Stimulated activated CD8-positive, alpha-beta memory T cell treated with anti-CD3 and anti-CD28 coated beads, Interleukin-4, amount 100 ng/mL, for 1 hour (primary cell): Measurements from ENCODE around the gene KCNK2.
"Not testable (repeated sequence)": the region's sequence is repeated elsewhere in the genome, so short reads cannot be mapped to it uniquely, and the experiment has no call there.

Experiments
- DNase-seq, 2 donors: peaks; one replicate each; pipeline ENCODE4 v3.0.0-alpha.2; 2020; ENCODE audit warnings: low read depth in 2 of 2, low spot score in 1 of 2

Gene KCNK2

DNA sequence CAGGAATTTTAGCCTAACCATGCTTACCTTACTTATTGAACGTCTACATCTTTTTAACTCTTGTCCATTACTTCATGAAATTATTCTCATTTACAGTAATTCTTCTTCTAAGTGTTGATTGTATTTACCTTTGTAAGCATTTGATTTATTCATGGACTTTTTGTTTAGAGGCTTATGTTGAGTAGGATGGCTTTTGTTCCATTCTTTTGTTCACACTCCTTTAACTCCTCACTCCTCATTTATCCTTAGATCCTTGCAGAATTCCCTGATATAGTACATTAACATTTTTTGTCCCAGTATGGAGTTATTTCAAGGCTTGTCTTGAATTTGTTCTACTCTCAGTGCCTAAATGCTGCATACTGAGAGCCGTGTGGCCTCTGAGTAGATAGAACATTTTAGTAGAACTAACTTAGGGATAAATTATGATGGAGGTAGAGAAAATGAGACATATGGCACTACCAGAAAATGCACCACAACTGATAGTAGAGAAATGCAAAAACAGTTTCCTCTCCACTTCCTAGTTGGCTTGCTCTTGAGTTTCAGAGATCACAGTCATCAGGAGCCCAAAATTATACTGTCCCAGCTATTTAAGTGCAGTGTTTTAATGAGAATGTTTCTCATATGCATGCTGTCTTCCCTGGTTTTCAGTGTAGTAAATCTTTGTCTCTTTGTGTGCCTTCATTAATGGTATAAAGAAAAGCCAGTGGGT lies 69.5 kb downstream of the KCNK2 start:
- DNase-seq: no peak

DNA sequence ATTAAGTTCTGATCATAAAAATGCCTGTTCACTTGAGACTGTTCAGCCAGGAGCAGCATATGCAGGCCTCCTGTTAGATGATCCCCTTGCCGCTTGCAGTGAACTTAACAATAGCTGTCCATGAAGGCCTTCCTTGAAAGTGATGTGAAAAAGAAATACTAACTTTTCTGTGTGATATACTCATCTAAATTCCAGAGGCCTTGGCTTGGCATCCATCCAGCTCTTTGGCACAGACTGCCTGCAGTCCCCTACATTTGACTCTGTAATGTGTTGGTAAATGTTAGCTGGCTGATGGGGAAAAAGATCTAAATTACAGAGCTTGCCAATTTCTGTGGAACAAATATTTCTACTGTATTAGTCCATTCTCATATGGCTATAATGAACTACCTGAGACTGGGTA lies 73.7 kb downstream of the KCNK2 start:
- no peak for DNase-seq

DNA sequence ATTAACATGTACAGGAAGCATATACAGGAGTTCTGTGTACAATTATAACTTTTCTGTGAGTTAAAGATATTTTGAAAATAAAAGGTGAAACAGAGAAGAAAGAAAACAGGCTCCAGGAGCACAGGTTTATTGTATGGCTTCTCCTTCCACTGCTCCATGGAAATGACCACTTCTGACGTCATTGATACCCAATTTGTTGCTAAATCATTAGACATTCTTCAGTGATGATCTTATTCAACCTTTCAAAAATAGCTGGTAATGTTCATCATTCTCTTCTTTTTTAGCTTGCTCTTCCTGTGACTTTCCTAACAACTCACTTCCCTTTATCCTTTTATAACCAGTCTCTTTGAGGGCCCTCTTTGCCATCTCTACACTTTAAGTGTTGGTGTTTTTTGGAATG lies 77.8 kb downstream of the KCNK2 start:
- DNase-seq: no peak

DNA sequence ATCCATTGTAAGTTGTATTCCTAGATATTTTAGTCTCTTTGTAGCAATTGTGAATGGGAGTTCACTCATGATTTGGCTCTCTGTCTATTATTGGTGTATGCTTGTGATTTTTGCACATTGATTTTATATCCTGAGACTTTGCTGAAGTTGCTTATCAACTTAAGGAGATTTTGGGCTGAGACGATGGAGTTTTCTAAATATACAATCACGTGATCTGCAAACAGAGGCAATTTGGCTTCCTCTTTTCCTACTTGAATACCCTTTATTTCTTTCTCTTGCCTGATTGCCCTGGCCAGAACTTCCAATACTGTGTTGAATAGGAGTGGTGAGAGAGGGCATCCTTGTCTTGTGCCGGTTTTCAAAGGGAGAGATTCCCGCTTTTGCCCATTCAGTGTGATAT lies 80.6 kb downstream of the KCNK2 start:
- DNase-seq: not testable (repeated sequence)

DNA sequence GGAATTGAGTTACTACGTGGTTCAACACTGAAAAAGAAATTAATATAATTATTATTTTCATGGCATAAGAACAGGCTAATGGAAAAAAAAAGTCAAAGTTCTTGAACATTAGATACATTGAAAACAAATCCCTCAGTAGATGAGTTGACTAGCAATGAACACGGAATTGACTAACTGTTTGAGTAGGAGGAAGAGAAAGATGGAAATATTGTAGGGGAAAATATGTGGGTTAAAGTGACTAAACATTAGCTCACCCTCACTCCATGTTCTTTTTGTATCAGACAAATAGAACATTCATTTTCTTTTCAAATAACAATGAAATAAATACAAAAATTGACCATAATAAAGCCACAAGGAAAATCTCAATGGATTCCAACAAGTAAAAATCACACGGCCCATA lies 84.3 kb downstream of the KCNK2 start:
- DNase-seq: no peak

DNA sequence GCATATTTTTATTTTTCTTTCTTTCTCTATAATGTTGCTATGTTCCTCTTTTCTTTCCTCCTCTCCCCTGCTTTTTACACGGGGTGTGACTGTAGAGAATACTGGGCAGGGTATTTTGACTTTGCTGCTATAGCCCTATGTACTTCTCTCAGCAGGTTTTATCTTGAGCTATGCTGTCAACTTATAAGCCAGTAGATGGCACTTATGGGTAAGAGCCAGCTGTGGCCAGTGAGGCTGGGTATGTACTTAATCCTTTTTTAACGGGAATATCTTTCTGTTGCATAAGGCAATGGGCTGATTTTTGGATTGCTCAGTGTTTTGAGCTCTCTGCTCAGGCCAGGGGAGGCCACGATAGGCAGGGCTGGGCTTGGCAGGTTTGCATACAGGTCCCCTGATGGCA lies 99.0 kb downstream of the KCNK2 start:
- no peak for DNase-seq

DNA sequence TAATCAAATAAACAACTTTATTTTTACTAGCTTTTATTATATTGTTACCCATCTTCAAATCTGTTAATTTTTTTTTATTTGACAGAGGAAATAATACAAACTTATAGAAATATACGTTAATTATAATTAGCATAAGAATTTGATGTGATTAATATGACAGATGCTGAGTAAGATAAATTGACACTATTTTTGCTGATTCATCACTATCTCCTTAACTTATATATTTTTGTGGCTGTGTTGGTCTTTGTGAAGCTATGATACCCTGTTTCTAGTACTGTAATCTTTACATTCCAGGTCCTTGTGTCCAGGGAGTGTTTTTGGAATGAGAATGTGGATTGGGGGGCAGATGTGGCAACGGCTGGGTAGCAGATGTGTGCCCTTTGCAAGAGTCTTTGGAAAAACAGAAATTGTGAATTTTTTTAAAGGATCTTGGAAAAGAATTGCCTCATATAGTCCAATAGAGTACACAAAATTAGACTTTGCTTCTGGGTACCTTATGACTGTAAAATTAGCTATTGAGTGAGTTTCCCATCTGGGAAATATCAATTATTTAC lies 102.6 kb downstream of the KCNK2 start:
- no peak for DNase-seq

DNA sequence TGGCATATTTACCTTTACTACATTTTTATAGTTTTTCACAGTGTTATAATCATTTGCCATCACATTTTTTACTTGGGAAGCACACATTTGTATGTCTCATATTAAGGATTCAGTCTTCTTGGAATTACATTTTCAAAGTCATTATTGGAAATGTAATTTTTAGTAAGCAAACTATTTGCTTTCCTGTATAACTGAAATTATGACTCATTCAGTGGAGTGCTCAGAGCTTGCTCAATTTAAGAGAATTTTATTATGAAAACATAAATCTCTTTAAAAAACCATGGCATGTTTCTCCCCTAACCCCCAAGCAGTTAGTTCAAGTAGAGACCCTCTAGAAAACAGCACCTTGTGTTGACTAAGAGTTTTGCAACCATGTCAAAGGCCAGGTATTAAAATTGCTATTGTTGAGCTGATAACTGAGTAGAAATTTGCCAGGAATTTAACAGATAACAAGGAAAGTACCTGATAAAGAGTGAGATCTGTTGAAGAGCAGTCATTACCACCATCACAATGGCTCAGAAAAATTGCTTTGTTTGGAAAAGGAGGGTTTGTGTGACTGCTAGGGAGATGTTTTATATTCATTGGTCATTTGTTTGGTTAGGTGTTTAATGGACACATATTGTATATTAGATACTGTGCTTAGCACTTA lies 105.9 kb downstream of the KCNK2 start:
- DNase-seq: no peak

DNA sequence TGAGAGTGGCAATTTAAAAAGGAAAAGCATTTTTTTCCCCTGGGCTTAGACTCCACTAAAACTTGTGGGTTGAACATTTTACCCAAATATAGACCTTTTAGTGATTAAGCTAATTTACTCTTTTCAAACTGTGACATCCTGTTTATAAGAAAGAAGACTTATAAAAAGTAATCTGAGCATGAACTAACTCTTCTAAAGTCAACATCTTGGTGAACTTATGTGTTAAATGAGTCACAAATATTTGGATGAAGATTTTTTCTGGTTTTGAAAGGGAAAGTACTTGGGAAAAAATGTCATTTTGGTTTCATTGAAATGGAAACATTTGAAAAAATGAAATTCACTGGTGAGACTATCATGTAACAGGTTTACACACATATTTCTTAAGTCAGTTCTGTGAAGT lies 109.8 kb downstream of the KCNK2 start:
- DNase-seq: no peak

DNA sequence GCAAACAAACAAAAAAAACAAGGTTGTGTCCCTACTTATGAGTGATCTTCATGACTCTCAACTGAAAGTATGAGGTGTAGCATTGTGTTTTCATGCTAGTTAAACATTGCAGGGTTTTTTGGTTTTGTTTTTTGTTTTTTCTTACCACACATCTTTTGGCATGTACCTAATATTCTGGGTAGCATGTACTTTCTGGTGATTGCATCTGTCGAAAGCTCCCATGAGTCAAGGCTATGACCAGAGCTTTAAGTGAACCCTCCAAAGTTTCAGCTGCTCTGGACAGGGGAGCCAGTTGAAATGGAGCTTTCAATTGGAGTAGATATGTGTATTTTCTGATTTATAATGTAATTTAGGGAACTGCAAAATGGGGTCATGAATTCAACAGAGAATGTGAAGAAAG lies 115.5 kb downstream of the KCNK2 start:
- no peak for DNase-seq

DNA sequence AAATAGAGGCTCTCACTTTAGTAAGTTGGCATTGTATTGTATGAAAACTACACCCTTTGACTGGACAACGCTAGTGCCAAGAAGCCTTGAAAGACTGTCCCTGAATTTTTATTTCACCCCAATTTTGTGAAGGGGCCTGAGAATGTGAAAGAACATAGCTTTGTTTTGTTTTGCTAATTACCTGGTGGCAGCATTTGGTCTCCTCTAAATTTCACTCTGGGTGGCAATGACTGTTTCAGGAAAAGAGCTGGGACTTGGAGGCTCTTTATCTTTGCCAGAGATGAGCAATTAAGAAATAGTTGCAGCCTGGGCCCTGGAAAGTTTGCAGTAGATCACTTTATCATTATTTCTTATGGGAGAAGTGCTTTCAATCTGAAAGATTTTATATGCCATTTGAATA lies 117.6 kb downstream of the KCNK2 start:
- no peak for DNase-seq

DNA sequence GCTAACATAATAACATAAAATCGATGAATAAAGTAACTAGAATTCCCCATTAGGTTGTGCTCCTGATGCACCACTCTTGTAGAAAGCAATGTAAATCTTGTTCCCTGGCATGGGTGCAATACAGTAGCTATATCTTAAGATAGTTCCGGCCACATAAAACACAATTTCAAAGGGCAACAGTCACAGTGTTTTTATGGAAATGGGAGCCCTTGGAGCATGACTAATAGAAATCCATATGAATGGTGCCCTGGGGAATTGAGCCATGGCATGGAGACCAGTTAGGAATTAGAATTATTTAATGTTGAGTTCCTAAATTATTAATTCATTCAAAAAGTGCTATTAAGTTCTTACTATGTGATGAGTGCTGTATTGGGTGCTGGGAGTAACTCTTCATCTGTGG lies 118.7 kb downstream of the KCNK2 start:
- no peak for DNase-seq

DNA sequence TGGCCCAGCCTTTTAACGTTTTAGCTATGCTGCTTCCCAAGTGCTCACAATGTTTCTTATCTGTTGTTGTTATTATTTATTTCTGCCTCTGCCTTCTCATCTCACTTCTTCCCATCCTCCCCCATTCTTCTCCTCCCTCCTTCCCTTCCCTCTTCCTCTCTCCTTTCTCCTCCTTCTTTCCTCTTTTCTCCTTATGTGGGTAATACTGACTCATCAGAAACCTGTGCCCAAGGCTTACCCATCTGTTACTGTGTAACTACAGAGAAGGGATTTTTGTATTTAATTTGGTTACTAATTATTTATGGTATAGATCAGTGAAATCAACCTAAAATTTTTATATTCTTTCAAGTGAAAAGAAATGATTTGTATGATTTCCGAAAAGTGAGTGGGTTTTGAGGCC lies 120.3 kb downstream of the KCNK2 start:
- DNase-seq: no peak

DNA sequence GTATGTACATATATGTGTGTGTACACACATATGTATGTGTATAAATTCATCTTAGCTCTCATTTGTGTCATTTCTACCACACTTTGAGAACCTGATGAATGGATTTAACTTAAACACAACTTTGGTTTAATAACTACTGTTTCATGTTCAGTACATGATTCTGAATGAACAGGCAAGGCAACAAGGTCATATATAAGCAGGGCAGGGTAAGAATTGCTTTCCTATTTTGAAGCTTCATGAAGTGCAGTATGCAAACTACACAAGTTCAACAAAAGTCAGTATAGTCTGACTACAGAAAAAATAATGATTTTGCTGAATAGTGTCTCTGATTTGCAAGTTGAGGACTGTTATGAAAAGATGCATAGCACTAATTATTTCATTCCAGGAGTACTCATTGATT lies 127.6 kb downstream of the KCNK2 start:
- DNase-seq: no peak

DNA sequence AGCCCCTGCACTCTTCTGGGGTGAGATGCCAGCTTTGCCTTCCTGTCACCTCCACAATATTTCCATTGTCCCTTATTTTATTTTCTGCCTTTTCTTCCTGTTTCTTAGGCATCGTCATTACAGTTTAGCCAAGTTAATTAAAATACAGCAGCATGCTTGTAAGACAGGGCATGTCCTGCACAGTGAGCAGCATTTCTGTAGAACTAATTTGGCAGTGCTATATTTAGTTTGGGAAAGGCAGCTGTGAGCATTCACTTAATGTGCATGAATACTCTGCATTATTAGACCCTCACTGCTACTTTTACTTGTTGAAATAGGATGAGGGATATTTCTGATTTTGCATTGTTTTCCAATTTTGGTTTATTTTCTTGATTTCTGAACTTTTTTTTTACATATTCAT lies 133.3 kb downstream of the KCNK2 start:
- no peak for DNase-seq

DNA sequence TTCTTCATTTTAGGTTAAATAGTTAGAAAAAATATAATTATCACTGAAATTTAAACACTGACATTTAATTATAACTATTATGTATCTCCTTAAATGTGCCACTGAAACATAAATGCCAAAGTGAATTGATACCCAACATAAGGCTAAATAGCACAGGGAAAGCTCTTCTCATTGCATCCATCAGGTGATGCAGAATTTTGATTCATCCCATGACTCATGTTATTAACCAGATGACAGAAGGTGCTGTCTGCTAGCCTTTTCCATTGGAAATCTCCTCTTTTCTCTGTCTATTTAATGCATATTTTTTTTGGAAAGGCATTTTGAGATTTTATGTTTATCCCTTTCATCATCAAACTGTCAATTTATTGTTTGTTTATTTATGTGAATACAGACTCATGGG lies 136.8 kb downstream of the KCNK2 start:
- no peak for DNase-seq

DNA sequence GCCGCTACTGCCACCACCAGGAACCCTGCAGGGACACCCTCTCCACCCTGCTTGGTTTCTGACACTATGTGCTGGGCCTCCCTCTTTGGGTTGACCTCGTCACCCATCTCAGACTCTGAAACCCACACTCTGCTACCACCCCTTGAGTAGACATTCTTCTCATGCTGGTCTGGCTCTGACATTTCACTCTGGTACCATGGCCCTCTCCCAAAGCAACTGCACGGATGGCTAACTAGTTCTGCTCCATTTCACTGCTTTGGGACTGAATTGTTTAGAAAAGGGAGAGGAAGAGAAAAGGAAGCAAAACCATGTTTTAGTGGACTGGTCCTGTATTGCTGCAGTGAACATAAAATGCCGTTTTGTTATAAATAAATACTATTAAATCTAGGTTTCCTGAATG lies 137.8 kb downstream of the KCNK2 start:
- no peak for DNase-seq

DNA sequence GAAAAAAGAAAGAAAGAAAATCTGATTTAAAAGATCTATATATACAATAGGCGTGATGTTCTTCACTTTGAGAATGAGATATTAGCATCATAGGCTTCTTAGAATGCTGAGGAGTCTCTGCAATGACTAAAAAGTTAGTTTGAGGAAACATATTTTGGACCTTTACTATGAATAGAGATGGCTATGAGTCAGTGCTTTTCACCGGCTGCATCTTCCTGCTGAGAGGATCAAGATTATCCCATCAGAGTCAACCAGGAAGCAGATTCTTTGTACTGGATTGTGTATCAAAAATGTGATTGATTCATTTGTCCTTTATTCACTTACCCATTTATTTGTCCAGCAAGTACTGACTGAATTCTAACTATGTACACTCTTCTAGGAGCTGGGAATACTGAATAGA lies 144.2 kb downstream of the KCNK2 start:
- no peak for DNase-seq

DNA sequence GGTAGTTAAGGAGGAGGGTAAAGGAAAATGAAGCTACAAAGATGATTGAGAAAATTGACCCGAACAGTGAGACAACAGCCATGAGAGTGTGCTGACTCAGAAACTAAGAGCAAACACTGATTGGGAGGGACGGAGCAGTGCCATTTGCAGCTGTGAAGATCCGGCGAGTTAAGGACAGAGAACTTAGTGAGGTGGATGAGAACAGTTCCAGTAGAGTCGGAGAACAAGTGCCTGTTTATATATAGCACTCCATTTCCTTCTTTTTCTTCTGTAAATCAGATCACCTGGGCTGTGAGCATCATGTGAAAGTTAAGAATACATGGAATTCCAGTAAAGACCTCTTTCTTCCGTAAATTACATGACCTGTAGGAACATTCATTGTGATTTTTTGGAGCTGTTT lies 145.7 kb downstream of the KCNK2 start:
- no peak for DNase-seq

DNA sequence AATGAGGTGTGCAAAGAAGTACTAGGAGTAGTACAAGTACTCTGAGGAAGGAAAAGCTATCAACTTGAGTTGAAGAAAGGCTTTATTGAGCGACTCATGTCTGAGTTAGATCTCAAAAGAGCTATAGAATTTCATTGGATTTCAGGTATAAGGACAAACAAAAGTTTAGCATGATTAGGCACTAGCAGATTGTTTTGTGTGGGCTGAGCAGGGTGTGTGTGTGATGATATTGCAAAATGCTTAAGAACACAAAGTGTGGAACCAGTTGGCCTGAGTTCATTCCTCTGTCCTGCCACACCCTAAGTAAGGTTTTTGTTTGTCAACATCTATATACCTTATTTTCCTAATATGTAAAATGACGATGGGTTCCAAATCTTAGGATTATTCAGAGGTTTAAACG lies 158.9 kb downstream of the KCNK2 start:
- DNase-seq: no peak

DNA sequence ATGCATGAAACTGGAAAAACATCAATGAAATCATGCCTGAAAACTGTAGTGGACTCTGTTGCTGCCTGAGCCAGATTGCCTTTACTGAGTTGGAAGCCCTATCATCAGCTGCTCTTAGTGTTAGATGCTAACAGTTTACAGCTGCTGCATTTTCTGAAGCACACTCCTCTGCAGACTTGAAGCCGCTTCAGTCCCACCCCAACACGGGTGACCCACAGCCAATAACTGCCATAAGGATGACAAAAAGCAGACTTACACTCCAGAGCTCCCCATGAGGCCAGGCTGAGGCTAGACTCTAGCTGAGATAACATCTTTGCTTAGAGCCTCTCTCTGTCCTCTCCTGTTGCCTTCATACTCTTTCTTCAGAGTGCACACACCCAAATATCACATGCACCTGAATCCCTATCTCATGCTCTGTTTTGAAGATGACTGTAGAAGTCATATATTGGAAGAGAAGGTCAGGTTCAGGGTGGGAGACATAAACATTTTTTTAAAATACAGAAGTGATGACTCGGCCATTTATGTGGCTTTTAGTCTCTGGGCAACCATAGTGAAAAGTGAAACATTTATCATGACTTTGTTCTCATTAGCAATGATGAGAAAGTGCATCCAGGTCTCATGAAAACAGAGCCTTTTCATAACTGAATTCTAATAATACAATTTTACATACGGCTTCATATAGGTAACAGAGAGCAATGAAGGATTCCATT lies 161.0 kb downstream of the KCNK2 start:
- no peak for DNase-seq

DNA sequence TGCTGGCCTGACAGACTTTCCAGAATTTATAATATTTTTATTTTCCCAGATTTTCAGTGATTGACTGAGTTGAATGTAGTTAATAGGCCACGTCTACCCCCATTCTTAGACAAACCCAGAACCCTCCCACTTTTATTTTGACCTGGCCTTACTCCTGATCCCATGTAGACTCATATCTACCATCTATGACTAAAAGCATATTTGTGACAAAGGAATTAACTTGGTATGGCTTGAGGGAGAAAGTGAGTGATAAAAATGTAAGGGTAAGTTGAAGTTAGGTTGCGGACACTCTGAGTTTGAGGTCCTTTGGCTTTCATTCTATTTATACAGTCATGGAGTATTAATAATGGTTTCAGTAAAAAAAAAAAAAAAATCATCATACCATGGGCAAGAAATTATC lies 168.4 kb downstream of the KCNK2 start:
- DNase-seq: no peak
